SK-N-SH treated with all-trans-retinoic acid at 6 μM for 48 hours (cell line): ENCODE measurements around the gene KIFAP3.

Source experiments
- ATAC-seq: fragments of 200-7000 bp; cut with Tn5 transposase; 3 replicates; pipeline ENCODE4 v1.9.1; 2020; ENCODE audit warnings: mild to moderate bottlenecking, moderate library complexity
- ARNTL ChIP-seq: fragments of 450-650 bp; formaldehyde crosslinking; IDR thresholded peaks from 2 replicates; pipeline ENCODE4 v1.5.0; 2020; ENCODE audit warnings: low read depth, mild to moderate bottlenecking, moderate library complexity, borderline replicate concordance
- BACH2 ChIP-seq: fragments of 250-450 bp; sonication (Bioruptor Pico); IDR thresholded peaks from 2 replicates; pipeline ENCODE4 v1.9.0; 2021; ENCODE audit warnings: mild to moderate bottlenecking, borderline replicate concordance
- CREB5 ChIP-seq: fragments of 250-450 bp; sonication (Bioruptor Pico); IDR thresholded peaks from 2 replicates; pipeline ENCODE4 v1.5.1; 2020; ENCODE audit warnings: low read depth, mild to moderate bottlenecking, moderate library complexity
- CSDC2 ChIP-seq: fragments of 250-450 bp; sonication (Bioruptor Pico); IDR thresholded peaks from 2 replicates; pipeline ENCODE4 v1.5.0; 2020; ENCODE audit warnings: mild to moderate bottlenecking, moderate library complexity
- CSRNP3 ChIP-seq: fragments of 250-450 bp; sonication (Bioruptor Pico); IDR thresholded peaks from 2 replicates; pipeline ENCODE4 v1.5.1; 2021; ENCODE audit warnings: mild to moderate bottlenecking, moderate library complexity
- ESRRG ChIP-seq: fragments of 250-450 bp; sonication (Bioruptor Pico); IDR thresholded peaks from 2 replicates; pipeline ENCODE4 v1.6.1; 2021; ENCODE audit warnings: mild to moderate bottlenecking
- GLIS3 ChIP-seq: fragments of 250-450 bp; sonication (Bioruptor Pico); IDR thresholded peaks from 2 replicates; pipeline ENCODE4 v1.5.0; 2020; ENCODE audit warnings: mild to moderate bottlenecking, moderate library complexity
- ISL1 ChIP-seq: fragments of 250-450 bp; sonication (Bioruptor Pico); IDR thresholded peaks from 2 replicates; pipeline ENCODE4 v2.1.2; 2022; ENCODE audit warnings: mild to moderate bottlenecking, moderate library complexity
- OSR1 ChIP-seq: fragments of 250-450 bp; sonication (Bioruptor Pico); IDR thresholded peaks from 2 replicates; pipeline ENCODE4 v1.8.0; 2022; ENCODE audit warnings: moderate library complexity, mild to moderate bottlenecking, inconsistent platforms
- PATZ1 ChIP-seq: fragments of 250-450 bp; sonication (Bioruptor Pico); IDR thresholded peaks from 2 replicates; pipeline ENCODE4 v1.8.0; 2020; ENCODE audit warnings: mild to moderate bottlenecking, moderate library complexity, borderline replicate concordance
- POU6F1 ChIP-seq: fragments of 250-450 bp; sonication (Bioruptor Pico); IDR thresholded peaks from 2 replicates; pipeline ENCODE4 v1.8.0; 2021; ENCODE audit warnings: low read depth, mild to moderate bottlenecking, moderate library complexity, borderline replicate concordance
- PPARA ChIP-seq: fragments of 250-450 bp; sonication (Bioruptor Pico); IDR thresholded peaks from 2 replicates; pipeline ENCODE4 v1.5.0; 2020; ENCODE audit warnings: mild to moderate bottlenecking, borderline replicate concordance
- RARB ChIP-seq: fragments of 250-450 bp; sonication (Bioruptor Pico); IDR thresholded peaks from 2 replicates; pipeline ENCODE4 v1.8.0; 2021; ENCODE audit warnings: mild to moderate bottlenecking, moderate library complexity
- SNAI2 ChIP-seq: fragments of 250-450 bp; sonication (Bioruptor Pico); IDR thresholded peaks from 2 replicates; pipeline ENCODE4 v1.5.0; 2020; ENCODE audit warnings: mild to moderate bottlenecking, moderate library complexity
- TCF4 ChIP-seq: fragments of 250-450 bp; sonication (Bioruptor Pico); IDR thresholded peaks from 2 replicates; pipeline ENCODE4 v1.8.0; 2021; ENCODE audit warnings: mild to moderate bottlenecking, moderate library complexity, borderline replicate concordance
- TOX ChIP-seq: fragments of 250-450 bp; sonication (Bioruptor Pico); IDR thresholded peaks from 2 replicates; pipeline ENCODE4 v1.8.0; 2021; ENCODE audit warnings: mild to moderate bottlenecking, moderate library complexity, borderline replicate concordance
- TSHZ2 ChIP-seq: fragments of 250-450 bp; sonication (Bioruptor Pico); IDR thresholded peaks from 2 replicates; pipeline ENCODE4 v1.5.0; 2020; ENCODE audit warnings: mild to moderate bottlenecking, moderate library complexity
- ZC3H10 ChIP-seq: fragments of 250-450 bp; sonication (Bioruptor Pico); IDR thresholded peaks from 2 replicates; pipeline ENCODE4 v1.5.1; 2021; ENCODE audit warnings: mild to moderate bottlenecking, moderate library complexity
- ZFP3 ChIP-seq: fragments of 250-450 bp; sonication (Bioruptor Pico); IDR thresholded peaks from 2 replicates; pipeline ENCODE4 v1.5.0; 2020; ENCODE audit warnings: mild to moderate bottlenecking, moderate library complexity
- ZFP30 ChIP-seq: fragments of 450-650 bp; formaldehyde crosslinking; IDR thresholded peaks from 2 replicates; pipeline ENCODE4 v1.5.0; 2022; ENCODE audit warnings: mild to moderate bottlenecking, moderate library complexity
- ZNF565 ChIP-seq: fragments of 450-650 bp; formaldehyde crosslinking; conservative IDR thresholded peaks from 2 replicates; pipeline ENCODE4 v1.5.0; 2020; ENCODE audit warnings: low read depth, mild to moderate bottlenecking, moderate library complexity
- ZNF8 ChIP-seq: fragments of 450-650 bp; formaldehyde crosslinking; IDR thresholded peaks from 2 replicates; pipeline ENCODE4 v1.5.0; 2020; ENCODE audit warnings: mild to moderate bottlenecking, moderate library complexity

The KIFAP3 gene

GRCh38 chr1:170027760-170028159, 46.7 kb downstream of the KIFAP3 start:
- no peak for ATAC-seq
- TF ChIP-seq BACH2 (CRISPR knock-in tag) (no peak), ZC3H10 (CRISPR knock-in tag) (no peak), TSHZ2 (CRISPR knock-in tag) (no peak), ZFP30 (CRISPR knock-in tag) (no peak), CREB5 (no peak), RARB (no peak), TCF4 (CRISPR knock-in tag) (no peak), OSR1 (CRISPR knock-in tag) (no peak), CSDC2 (CRISPR knock-in tag) (no peak), SNAI2 (CRISPR knock-in tag) (no peak), ZNF8 (CRISPR knock-in tag) (no peak), PPARA (no peak), TOX (CRISPR knock-in tag) (no peak), ISL1 (CRISPR knock-in tag) (no peak), ESRRG (no peak), ARNTL (no peak), ZNF565 (CRISPR knock-in tag) (no peak), POU6F1 (CRISPR knock-in tag) (no peak), PATZ1 (CRISPR knock-in tag) (no peak), GLIS3 (CRISPR knock-in tag) (no peak)

GRCh38 chr1:170020859-170021258, 53.6 kb downstream of the KIFAP3 start:
- ATAC-seq, result no peak
- TF ChIP-seq POU6F1 (CRISPR knock-in tag), result no peak
- TF ChIP-seq GLIS3 (CRISPR knock-in tag), result no peak
- no peak for TF ChIP-seq ESRRG
- TF ChIP-seq TCF4 (CRISPR knock-in tag), result no peak
- no peak for TF ChIP-seq CREB5
- no peak for TF ChIP-seq CSDC2 (CRISPR knock-in tag)
- TF ChIP-seq ISL1 (CRISPR knock-in tag), result no peak
- no peak for TF ChIP-seq ARNTL
- TF ChIP-seq ZFP30 (CRISPR knock-in tag), result no peak
- no peak for TF ChIP-seq OSR1 (CRISPR knock-in tag)
- TF ChIP-seq CSRNP3 (CRISPR knock-in tag), result no peak
- TF ChIP-seq ZFP3 (CRISPR knock-in tag), result no peak
- TF ChIP-seq PPARA, result no peak
- TF ChIP-seq BACH2 (CRISPR knock-in tag), result no peak
